HG03460 (cell line): Measurements from ENCODE around the gene ULK4.
"Not testable (repeated sequence)": the region's sequence is repeated elsewhere in the genome, so short reads cannot be mapped to it uniquely, and the experiment has no call there.

Experiments
- ATAC-seq: cut with Tn5 transposase; IDR thresholded peaks from one replicate; pipeline ENCODE4 v1.9.1; 2021; ENCODE audit not compliant: unreplicated experiment

ULK4 gene

DNA sequence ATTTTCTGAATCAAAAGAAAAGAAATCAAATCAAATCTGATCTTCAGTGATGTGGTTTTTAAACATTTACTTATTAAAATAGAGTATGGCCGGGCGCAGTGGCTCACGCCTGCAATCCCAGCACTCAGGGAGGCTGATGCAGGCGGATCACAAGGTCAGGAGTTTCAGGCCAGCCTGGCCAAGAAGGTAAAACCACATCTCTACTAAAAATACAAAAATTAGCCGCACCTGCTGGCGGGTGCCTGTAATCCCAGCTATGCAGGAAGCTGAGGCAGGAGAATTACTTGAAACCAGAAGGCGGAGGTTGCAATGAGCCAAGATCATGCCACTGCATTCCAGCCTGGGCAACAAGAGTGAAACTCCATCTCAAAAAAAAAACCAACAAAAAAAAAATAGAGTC is 169.1 kb downstream of the ULK4 start:
- ATAC-seq, result no peak

DNA sequence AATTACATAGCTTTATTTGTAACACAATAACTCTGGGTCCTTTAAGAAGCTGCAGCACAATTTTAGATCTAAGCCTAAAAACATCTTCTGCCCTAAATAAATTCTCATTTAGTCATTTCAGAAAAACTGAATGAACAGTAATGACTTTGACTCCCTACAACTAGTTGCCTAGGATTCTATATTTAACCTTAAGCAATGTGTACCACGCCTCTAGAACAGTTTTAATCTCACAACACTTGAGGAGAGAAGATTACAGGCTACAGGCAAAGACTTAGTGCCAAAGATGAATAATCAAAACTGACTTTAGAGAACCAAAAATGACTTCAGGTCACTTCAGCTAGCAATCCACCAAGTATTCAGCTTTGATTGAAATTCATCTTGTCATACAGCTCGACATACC is 192.8 kb downstream of the ULK4 start:
- ATAC-seq, result no peak

DNA sequence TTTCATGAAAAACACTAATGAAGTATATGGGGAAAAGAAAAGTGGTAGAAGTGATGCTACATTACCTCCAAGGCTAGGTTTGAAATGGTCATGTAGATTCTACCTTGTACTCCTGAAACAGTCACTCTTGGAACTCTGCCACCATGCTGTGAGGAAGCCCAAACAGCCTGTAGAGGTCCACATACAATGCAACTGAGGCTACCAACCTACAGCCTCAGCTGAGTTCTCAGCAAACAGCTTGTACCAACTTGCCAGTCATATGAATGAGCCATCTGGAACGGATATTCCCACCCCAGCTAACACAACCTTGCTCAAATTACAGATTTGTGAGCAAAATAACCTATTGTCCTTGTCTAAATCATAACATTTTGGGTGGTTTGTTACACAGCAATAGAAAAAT is 193.5 kb downstream of the ULK4 start:
- no peak for ATAC-seq

DNA sequence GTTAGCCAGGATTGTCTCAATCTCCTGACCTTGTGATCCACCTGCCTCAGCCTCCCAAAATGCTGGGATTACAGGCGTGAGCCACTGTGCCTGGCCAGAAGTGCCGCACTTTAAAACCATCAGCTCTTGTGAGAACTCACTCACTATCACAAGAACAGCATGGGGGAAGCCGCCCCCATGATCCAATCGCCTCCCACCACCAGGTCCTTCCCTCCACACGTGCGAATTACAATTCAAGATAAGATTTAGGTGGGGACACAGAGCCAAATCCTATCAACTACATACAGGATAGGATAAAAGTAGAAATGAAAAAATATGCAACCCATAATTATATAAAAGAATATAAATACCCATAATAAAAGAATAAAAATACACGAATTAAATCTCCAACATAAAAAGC is 199.0 kb downstream of the ULK4 start:
- ATAC-seq, result not testable (repeated sequence)

DNA sequence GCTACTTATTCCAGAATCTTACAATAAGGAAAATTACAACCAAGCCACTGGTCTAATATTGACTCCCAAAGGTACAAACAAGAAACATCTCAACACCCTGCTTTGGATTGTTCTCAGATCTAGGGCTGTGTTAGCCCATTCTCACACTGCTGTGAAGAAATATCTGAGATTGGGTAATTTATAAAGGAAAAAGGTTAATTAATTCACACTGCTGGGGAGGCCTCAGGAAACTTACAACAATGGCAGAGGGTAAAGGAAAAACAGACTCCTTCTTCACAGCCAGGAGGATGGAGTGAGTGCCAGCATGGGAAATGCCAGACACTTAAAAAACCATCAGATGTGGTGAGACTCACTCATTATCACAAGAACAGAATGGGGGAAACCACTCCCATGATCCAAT is 208.3 kb downstream of the ULK4 start:
- no peak for ATAC-seq

DNA sequence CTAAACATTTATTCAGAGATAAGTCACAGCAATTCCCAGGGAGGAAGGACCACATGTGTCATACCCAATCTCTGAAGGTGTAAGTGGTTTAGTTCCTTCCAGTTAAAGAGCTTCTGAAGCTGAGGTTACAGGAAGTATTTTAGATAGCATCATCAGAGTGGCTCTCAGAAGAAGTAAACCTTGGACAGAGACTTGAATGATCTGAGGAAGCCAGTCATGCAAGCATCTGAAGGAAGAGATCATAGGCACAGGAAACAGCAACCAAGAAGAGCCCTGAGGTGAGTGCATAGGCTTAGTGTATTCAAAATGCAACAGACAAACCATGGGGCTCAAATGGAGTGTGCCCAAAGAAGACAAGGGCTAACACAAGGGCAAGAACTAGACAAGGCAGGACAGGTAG is 210.3 kb downstream of the ULK4 start:
- ATAC-seq, result no peak

DNA sequence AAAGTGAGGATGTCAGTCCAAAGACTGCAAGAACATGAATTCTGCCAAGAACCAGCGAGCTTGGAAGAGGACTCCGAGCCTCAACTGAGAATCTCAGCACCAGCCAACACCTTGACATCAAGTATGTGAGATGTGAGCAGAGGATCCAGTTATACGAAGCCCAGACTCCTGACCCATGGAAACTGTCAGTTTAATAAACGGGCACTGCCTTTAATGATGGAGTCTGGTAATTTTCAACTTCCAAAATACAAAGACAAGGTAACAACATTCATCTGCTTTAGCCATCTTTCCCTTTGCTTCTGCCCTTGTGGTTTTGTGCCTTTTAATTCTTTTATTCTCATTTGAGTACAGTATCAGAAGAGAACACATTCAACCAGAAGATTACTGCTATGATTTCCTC is 211.9 kb downstream of the ULK4 start:
- ATAC-seq, result no peak

DNA sequence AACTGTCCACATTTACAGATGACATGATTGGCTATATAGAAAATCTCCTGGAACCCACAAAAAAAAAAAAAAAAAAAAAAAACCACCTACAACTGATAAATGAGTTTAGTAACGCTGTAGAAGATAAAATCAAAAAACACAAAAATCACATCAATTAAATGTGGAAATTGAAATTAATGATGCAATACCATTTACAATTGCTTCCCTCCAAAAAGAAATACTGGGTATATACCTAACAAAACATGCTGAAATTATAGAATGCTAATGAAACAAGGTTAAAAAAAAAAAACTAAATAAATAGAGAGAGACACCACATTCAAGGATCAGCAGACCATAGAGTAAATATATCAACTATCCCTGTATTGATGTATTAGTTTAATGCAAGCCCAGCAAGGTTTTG is 215.7 kb downstream of the ULK4 start:
- no peak for ATAC-seq

DNA sequence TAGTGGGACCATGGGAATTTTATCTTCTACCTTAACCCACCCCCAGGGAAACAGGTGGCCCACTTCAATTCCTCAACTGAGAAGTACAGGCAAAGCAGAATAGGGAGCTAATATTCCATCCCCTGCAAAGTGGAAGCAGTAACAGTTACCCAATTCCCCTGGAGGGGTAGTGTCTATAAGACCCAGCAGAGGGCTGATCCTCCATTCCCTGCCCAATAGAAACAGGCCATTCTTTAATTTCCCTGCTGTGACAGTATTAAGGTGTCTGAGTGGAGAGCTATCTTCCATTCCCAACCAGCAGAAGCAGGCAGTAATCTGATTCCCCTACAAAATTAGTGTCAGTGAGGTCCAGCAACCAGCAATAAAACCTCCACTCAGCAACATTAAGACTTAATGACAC is 219.8 kb downstream of the ULK4 start:
- no peak for ATAC-seq

DNA sequence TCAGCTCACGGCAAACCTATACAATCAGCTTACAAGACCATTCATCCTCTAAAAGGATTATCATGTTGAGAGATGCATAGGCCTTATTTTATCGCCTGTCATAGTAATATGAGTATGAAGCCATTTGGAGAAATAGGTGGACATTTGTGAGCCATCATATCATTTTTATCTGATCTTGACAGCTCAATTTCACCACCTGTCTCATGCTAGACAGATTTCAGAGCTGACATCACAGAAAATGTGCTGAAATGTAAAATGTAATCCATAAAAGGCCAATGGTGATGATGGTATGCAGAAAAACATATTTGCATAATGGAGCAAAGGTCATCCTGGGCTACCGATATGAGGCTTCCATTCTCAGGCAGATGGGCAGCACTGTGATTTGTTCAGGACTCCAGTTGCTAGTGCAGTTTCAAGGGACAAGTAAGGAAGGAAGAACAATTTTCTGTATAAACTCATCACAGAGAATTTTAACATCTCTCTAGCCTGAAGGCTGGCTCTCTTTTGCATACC is 221.5 kb downstream of the ULK4 start:
- ATAC-seq, result no peak

DNA sequence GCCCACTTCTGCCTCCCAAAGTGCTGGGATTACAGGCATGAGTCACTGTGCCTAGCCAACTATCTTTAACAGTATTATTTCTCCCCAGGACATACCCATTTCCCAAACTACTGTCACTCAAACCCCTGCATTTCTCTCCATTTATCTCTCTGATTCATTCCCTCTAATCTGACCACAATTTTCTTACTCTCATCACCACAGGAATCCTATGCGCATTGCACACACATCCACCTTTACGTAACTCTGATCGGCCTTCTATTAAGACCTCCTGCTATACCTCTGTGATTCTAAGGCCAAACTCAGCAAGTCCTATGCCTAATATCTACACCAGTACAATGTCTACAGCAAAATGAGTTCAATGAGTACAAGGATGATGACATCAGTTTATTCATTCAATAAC is 235.0 kb downstream of the ULK4 start:
- ATAC-seq, result no peak

DNA sequence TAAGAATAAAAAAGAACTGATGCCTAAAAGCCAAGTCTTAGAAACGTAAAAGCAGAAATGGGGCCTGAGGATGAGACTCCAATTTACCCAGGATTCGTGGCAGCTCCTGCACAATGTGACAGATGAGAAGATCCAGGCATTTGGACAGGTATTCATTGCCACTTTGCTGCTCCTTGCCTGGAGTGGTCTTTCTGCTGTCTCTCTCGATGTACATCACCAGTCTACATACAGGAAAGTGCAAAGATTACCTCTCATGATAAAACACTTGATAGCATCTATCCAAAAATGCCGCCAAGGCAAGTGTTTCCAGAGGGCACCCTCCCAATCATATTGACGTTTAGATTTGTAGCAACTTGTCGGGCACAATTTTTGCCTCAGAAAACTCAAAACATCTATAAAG is 244.3 kb downstream of the ULK4 start:
- ATAC-seq, result no peak

DNA sequence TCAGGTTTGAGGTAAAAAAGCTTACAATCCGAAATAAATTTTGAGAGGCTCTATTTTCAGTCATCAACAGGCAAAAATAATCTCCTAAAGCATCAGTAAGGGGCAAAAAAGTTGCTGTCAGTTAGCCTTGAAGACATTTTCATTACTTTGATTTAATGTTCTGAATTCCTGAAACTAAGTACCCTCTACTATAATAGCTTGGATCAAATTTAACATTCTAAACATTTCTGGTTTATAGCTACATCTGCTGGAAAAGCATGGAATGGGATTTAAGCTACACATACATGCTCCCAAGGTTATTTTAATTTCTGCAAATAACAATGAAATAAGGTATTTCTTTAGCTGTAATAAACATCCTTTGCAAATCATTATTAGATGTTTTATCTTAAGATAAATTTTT is 245.4 kb downstream of the ULK4 start:
- ATAC-seq, result no peak

DNA sequence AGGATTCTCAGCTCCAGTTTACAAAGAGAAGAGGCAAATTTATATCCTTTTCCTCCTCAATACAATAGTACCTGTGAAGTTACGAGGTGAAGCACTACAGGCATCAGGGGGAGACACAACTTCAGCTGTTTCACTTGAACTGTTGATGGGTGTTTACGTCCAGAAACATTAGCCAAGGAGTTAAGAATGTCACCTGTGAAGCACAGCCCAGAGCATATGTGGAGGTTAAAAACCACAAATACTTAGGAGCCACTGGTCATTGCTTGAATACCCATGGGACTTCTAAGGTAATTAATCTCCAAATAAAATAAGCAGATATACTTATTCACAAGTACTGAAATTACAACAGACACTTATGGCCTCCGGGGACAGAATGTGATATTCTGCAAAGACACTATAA is 246.5 kb downstream of the ULK4 start:
- no peak for ATAC-seq

DNA sequence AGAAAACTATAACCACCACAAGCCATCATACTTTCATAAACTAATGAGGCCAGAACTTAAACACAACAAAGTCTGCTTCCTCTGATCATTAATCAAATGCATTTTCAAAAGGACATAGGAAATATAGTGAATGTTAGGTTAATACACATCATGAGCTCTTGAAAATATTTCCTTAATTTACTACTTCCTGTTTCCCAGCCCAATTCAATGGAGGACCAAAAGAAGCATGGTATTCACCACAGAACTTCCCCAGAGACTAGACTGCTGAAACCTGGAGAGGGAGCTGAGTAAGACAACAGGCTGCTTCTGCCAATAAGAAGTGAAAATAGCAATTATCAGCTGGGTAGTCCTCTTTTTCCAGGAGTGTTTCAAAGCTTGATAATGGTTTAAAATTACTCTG is 250.3 kb downstream of the ULK4 start:
- ATAC-seq, result no peak

DNA sequence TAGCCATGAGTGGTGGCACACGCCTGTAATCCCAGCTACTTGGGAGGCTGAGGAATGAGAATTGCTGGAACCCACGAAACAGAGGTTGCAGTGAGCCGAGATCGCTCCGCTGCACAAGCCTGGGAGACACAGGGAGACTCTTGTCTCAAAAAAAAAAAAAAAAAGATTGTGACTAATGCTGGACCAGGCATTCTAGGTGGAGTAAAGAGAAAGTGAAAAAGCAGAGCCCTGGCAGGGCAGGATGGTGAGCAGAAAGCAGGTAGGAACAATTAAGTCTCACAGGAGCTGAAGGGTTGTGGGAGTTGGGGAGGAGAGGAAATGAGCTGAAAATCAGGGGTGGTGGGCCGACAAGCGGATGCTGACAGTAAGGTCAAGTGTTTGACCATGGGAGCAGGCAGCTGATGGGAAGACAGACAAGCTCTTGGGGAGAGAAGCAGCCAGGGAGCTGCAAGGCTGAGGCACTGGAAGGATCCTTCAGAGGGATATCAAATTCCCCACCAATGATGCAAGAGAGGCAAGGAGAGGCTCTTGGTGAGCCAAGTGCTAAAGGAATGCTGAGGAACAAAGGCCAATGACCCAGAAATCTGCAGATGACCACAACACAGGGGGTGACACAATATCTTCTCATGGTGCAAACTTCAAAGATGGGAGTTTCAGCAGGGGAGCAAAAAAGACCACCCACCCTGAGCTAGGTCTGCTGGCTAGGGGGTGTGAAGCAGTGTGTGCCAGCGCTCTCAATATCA is 251.1 kb downstream of the ULK4 start:
- ATAC-seq, result no peak

DNA sequence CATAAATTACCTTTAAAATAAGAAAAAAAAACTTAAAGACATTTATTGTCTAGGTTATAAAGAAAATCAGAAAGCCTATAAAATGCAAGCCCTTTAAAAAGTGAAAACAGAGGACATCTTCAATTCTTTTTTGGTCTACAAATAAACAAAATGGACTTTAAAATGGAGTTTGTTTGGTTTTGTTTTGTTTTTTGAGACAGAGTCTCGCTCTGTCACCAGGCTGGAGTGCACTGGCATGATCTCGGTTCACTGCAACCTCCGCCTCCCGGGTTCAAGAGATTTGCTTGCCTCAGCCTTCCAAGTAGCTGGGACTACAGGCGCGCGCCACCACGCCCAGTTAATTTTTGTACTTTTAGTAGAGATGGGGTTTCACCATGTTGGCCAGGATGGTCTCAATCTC is 252.7 kb downstream of the ULK4 start:
- not testable (repeated sequence) for ATAC-seq

DNA sequence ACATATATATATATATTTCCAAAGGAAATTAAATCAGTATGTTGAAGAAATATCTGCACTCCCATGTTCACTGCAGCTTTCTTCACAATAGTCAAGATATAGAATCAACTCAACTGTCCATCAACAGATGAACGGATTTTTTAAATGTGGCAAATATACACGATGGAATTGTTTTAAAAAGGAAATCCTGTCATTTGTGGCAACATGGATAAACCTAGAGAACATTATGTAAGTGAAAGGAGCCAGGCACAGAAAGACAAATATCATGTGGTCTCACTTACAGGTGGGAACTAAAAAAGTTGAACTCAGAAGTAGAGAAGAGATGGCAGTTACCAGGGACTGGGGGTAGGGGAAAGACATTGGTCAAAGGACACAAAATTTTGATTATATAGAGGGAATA is 253.7 kb downstream of the ULK4 start:
- ATAC-seq, result no peak

DNA sequence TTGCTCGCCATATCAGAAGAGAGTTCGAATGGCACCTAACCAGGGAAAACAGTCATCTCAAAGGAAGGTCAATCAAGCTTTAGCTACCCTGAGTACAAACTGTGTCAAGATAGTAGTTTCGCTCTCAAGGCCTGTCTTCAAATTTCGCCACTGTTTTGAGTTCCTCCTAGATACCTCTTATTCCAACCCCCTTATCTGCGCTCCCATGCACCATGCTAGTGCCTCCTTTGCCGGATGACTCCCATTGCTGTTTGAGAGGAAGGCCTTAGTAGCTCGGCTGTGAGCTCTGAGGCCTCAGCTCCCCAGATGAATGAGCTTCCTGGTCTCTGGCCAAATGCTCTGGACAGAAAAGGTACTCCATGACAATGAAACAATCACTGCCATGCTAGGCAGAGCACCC is 256.0 kb downstream of the ULK4 start:
- no peak for ATAC-seq

DNA sequence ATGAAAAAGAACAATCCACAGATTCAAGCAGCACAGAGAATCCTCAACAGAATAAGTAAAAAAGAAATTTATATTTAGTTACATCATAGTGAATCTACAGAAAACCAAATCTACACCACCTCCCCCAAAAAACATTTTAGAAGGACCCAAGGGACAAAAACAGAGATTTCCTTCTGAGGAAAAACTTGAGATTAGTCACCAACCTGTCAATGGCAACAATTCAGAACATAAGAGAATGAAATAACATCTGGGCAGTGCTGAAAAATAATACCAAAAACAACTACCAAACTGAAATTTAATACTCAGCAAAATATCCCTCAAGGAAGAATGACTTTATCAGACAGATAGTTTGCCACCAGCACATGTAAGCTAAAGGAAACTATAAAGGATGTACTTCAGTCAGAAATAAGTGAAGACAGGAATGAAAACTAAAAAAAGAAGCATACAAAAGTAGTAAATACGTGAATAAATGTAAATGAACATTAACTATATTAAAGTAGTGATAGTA is 260.7 kb downstream of the ULK4 start:
- ATAC-seq, result no peak

DNA sequence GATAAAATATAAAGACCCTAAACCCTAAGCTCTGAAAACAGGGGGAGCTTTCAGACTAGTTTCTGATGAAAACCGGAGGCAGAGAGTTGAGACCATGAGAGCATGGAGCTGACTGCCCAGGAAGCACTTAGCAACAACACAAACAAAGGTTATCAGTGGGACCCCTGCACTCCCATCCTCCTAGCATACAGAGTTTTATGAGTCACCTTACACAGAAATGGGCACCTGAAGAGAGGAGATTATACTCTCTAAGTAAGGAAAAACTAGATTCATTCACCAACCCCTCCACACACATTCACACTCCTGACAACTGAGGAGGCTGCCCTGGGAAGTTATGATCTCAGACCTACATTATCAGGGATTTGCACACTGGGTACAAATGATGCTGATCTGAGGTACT is 261.7 kb downstream of the ULK4 start:
- no peak for ATAC-seq

DNA sequence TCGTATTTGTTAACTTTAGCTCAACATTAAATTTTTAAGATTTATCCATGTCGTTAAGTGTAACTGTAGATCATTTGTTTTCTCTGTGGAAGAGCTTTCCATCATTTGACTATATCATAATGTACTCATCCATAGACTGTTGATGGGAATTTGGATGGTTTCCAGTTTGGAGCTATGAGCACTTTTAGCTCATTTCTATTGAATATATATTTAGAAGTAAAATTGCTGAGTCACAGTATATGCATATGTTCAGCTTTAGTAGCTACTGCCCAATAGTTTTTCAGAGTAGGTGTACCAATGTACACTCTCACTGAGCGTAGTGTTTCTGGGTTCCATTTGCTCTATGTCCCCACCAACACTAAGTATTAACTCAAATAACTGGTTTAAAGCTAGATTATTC is 263.0 kb downstream of the ULK4 start:
- ATAC-seq, result no peak

DNA sequence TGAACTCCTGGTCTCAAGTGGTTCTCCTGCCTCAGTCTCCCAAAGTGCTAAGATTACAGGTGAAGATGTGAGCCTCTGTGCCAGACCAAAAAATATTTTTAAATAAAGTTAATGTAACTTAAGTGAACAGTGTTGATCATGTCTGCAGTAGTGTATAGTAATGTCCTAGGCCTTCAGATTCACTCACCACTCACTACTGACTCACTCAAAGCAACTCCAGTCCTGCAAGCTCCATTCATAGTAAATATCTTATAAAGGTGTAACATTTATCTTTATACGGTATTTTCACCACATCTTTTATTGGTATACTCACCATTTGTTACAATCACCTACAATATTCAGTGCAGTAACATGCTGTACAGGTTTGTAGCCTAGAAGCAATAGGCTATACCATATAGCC is 264.2 kb downstream of the ULK4 start:
- no peak for ATAC-seq
